Measurements from ENCODE around the gene ARHGEF16. TPM values are rescaled to one million over a fixed set of nuclear protein-coding genes. Genes with fewer than 3 reads are reported as not detected.

The ARHGEF16 gene
- polyA plus RNA-seq, 4 donors = 15.2 to 24.2 (median 21.8) TPM

- DNase-seq (ENCODE audit: low read depth in 4 of 4, low spot score in 2 of 4) = peak in 1 of 4 donors; percentile 28
These were observed 550 bp downstream of the ARHGEF16 start for GRCh38 chr1:3454811-3455618.

DNA sequence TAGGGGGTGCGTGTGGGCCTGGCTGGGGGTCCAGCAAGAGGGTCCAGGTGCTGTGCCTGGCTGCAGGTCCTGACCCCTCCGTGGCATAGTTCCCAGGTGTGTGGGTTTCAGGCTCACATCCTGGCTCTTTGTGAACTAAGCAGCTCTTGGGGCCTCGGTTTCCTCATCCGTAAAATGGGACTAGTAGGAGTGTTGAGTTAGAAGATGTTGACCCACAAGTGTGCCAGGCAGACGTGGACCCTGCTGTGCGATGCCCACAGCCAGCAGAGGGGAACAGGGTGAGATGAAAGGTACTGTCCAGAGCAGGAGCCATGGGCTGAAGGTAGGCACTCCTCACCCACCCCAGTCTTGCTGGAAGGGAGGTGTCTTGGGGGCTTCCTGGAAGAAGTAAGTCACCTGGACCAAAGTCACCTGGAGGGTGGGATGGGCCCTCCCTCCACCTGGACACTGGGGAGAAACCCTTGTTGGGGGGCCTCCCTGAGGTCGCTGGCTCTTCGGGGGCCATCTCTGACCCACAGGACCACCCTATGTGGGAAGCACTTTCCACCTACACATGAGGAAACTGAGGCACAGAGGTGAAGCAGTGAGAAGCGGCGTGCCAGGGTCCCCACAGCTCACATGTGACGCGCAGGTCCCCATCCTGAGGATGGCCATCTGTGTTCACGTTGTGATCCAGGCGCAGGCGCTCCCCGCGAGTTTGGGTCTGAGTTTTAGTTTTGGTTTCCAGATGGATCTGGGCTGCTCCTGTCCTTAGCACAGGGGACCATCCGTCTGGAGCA, 1.4 kb downstream of the ARHGEF16 start:
- DNase-seq (ENCODE audit: low read depth in 4 of 4, low spot score in 2 of 4) = no peak

GRCh38 chr1:3456449-3456963, 2.0 kb downstream of the ARHGEF16 start:
- no peak for DNase-seq (ENCODE audit: low read depth in 4 of 4, low spot score in 2 of 4)

GRCh38 chr1:3456964-3457909, 2.8 kb downstream of the ARHGEF16 start:
- DNase-seq (ENCODE audit: low read depth in 4 of 4, low spot score in 2 of 4) = no peak

- no peak for DNase-seq (ENCODE audit: low read depth in 4 of 4, low spot score in 2 of 4)
These were observed 3.7 kb downstream of the ARHGEF16 start for GRCh38 chr1:3457910-3458883.

DNA sequence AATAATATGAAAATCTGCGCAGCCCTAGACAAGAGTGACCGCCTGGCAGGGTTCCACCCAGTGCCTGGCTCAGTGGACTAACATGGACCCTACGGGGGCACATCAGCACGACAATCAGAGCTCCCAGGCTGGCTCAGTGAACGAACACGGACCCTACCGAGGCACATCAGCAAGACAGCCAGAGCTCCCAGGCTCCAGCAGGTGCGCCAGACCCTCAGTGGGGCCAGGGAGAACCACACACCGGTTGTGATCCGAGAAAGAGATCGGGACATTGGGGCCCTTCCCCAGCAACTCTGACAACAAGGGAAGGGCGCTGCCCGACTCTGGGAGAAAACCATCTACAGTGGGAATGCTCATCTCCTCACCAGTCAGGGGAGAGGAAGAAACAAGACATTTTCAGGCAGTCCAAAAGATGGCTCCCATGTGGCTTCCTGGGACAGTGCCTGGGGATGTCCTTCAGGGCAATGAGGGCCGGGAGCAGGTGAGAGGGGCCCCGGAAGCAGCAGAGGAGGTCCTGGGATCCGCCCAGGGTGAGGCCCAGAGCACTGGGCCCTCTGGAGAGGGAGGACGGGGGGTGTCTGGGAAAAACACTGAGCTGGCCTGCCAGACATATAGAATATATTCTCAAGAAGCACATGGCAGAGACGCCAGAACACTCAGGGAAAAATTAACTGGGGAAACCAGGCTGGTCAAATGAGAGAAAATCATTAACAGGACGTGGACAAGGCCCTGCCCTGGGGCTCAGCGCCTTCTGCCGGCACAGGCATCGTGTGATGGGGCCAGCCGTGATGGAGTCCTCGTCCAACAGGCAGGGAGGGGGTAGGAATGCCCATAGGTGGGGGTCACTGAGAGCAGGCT, 4.8 kb downstream of the ARHGEF16 start:
- no peak for DNase-seq (ENCODE audit: low read depth in 4 of 4, low spot score in 2 of 4)

DNA sequence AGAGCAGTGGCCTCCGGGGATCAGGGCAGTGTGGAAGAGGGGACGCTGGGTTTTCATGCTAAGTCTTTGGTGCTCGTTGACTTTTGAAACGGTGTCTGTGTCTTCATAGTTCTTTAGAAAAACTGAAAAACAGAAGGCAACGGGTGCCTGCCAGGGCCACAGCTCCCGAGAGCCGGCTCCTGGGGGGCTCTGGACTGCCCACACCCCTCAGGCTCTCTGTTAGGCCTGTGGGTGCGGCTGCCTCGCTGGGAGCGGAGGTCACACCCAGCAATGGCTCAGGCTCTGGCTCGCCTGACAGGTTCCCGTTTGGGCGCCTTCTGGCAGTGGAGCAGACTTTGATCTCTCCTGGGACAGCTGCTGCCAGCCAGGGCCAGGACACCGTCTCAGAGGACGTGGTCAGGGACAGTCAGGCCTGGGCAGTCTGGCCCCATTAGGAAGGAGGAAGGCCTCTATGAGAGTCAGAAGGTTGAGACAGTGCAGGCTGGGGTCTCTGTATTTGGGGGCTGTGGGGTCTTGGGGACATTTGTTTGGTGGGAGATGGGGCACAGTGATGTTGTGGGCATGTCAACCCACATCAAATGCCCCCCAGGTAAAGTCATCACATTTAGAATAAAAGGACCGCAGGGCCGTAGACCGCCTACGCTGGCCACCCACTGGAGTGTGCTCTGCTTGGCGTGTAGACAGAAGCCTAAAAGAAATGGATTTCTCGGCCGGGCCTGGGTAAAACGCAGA, 5.6 kb downstream of the ARHGEF16 start:
- no peak for DNase-seq (ENCODE audit: low read depth in 4 of 4, low spot score in 2 of 4)

DNA sequence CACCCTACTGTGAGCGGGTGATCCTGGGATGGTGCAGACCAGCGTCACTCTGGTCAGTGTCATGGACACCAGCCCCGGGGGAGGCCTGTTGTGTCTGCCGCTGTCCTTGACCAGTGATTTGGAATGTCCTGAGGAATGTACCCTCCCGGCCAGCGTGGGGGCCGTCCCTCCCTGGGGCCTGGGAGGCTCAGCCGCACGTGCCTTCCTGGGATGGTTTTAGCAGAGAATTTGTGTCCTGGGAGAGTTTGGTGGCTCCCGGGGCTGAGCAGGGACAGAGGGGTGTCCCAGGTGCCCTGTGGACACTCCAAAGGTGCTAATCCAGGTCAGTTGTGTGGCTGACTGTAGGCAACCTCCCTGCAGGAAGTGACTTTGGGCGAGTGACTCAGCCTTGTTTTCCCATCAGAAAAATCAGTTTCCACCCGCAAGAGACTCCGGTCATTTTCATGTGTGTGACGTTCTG, 6.2 kb downstream of the ARHGEF16 start:
- DNase-seq (ENCODE audit: low read depth in 4 of 4, low spot score in 2 of 4) = peak in 1 of 4 donors; percentile 34

- no peak for DNase-seq (ENCODE audit: low read depth in 4 of 4, low spot score in 2 of 4)
These were observed 6.9 kb downstream of the ARHGEF16 start for GRCh38 chr1:3461238-3461933.

- no peak for DNase-seq (ENCODE audit: low read depth in 4 of 4, low spot score in 2 of 4)
These were observed 7.4 kb downstream of the ARHGEF16 start for GRCh38 chr1:3461934-3462275.

GRCh38 chr1:3462356-3463012, 8.0 kb downstream of the ARHGEF16 start:
- DNase-seq (ENCODE audit: low read depth in 4 of 4, low spot score in 2 of 4) = no peak

GRCh38 chr1:3463013-3463385, 8.5 kb downstream of the ARHGEF16 start:
- DNase-seq (ENCODE audit: low read depth in 4 of 4, low spot score in 2 of 4) = no peak

DNA sequence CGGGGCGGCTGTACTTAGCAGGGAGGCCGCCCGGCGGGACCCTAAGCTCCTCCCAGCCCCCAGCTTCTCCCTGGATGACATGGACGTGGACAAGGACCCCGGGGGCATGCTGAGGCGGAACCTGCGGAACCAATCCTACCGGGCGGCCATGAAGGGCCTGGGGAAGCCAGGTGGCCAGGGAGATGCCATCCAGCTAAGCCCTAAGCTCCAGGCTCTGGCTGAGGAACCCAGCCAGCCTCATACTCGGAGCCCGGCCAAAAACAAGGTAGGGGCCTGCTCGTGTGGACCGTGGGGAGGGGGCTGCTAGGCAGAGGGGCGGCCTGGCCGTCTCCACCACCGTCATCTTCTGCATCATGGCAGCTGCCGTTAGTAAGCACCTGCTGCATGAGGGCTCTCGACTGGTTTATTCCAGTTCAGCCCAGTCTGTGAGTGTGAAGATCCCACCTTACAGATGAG, 9.0 kb downstream of the ARHGEF16 start:
- no peak for DNase-seq (ENCODE audit: low read depth in 4 of 4, low spot score in 2 of 4)

GRCh38 chr1:3463891-3464648, 9.6 kb downstream of the ARHGEF16 start:
- no peak for DNase-seq (ENCODE audit: low read depth in 4 of 4, low spot score in 2 of 4)

DNA sequence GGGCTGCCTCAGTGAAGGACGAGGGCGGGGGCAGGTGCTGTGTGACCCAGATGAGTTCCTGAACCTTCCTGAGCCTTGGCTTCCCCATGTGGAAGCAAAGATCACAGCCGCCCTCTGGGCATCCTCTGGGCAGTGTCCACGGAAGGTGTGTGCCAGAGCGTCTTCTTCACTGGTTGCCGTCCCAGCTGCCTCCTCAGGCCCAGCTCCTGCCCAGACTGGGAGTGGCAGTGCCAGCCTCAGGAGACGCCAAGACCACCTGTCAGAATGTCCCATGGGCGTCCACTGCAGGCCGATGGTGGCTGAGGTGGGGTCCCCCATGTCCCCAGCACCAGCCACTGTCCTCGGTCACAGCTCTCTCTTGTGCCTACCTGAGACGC, 10.2 kb downstream of the ARHGEF16 start:
- no peak for DNase-seq (ENCODE audit: low read depth in 4 of 4, low spot score in 2 of 4)
